T-helper 2 cell treated with Interferon-gamma antibody and Interleukin-4, amounts not matched to agents 5 μg/mL and 100 μg/mL, for 36 hours (primary cell): Measurements from ENCODE around the gene GNPTAB.

Experiments used
- DNase-seq: peaks from one replicate; pipeline ENCODE4 v3.0.0; 2021; ENCODE audit warnings: low spot score
- H3K27ac Mint-ChIP-seq: one replicate; pipeline ENCODE4 v1.8.0; 2021; ENCODE audit warnings: mild to moderate bottlenecking, mixed read lengths
- H3K27me3 Mint-ChIP-seq: one replicate; pipeline ENCODE4 v1.8.0; 2021; ENCODE audit warnings: low read depth, mixed read lengths
- H3K36me3 Mint-ChIP-seq: one replicate; pipeline ENCODE4 v1.8.0; 2021; ENCODE audit warnings: low read depth, mixed read lengths
- H3K4me1 Mint-ChIP-seq: one replicate; pipeline ENCODE4 v1.8.0; 2021; ENCODE audit warnings: low read depth, mixed read lengths
- H3K4me3 Mint-ChIP-seq: one replicate; pipeline ENCODE4 v1.8.0; 2022; ENCODE audit warnings: mild to moderate bottlenecking, moderate library complexity, mixed read lengths
- H3K9me3 Mint-ChIP-seq: one replicate; pipeline ENCODE4 v1.8.0; 2021; ENCODE audit warnings: mixed read lengths

The GNPTAB gene

GRCh38 chr12:101782273-101782731, 48.5 kb downstream of the GNPTAB start:
- H3K36me3 Mint-ChIP-seq: peaks cover 48% of the 10 kb centered on the region
- no peaks in the 10 kb centered on the region for H3K27me3 Mint-ChIP-seq
- peak overlapping the region; percentile 54 for H3K27ac Mint-ChIP-seq
- DNase-seq: peak; percentile 53
- no peaks in the 10 kb centered on the region for H3K9me3 Mint-ChIP-seq
- no peak overlapping the region for H3K4me3 Mint-ChIP-seq
- H3K4me1 Mint-ChIP-seq: peaks cover 48% of the 10 kb centered on the region

DNA sequence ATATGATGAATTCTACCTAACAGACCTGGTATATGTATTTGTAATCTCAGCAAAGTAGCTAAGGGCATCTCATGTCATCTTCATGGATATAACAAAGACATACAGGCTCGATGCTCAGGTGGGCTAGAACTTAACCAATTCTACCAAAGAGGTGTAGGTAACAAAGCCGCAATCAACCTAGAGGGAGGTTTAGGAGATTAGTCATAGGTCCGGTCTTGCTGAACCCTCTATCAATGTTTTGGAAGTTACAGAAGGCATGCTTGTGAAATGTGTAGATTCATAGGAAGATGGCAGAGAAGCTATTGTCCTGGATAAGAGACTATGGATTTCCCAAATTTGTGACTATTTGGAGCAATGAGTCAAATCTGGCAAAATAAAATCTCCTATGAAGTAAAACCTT, 48.9 kb downstream of the GNPTAB start:
- peaks cover 53% of the 10 kb centered on the region for H3K4me1 Mint-ChIP-seq
- peaks cover 49% of the 10 kb centered on the region for H3K36me3 Mint-ChIP-seq
- H3K27me3 Mint-ChIP-seq: no peaks in the 10 kb centered on the region
- peak overlapping the region; percentile 11 for H3K4me3 Mint-ChIP-seq
- peak; percentile 22 for DNase-seq
- peak overlapping the region; percentile 52 for H3K27ac Mint-ChIP-seq
- H3K9me3 Mint-ChIP-seq: no peaks in the 10 kb centered on the region

DNA sequence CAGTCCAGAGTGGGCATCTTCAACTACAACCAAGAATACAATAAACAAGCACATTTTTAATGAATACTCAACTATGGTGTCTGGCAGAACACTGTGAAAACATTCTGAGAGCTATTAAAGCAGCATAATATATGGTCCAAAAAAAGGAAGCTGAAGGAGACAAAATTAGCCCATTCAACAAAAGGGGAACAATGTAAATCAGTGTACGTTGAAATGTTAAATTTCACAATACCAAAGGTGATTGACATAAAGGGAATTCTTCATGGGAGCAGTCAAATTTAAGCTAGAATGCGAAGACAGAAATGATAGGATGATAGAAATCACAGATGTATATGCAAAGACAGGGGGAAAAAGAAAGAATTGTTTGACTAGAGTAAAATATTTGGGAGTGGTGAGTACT, 50.2 kb downstream of the GNPTAB start:
- Mint-ChIP-seq H3K27ac (peak overlapping the region; percentile 64), H3K9me3 (no peaks in the 10 kb centered on the region), H3K4me3 (no peak overlapping the region), H3K27me3 (no peaks in the 10 kb centered on the region), H3K4me1 (peaks cover 56% of the 10 kb centered on the region), H3K36me3 (peaks cover 48% of the 10 kb centered on the region)
- no peak for DNase-seq

GRCh38 chr12:101779626-101780025, 51.1 kb downstream of the GNPTAB start:
- no peaks in the 10 kb centered on the region for H3K9me3 Mint-ChIP-seq
- no peak for DNase-seq
- H3K4me1 Mint-ChIP-seq: peaks cover 59% of the 10 kb centered on the region
- H3K27me3 Mint-ChIP-seq: no peaks in the 10 kb centered on the region
- H3K36me3 Mint-ChIP-seq: peaks cover 50% of the 10 kb centered on the region
- peak overlapping the region; percentile 32 for H3K27ac Mint-ChIP-seq
- H3K4me3 Mint-ChIP-seq: no peak overlapping the region

DNA sequence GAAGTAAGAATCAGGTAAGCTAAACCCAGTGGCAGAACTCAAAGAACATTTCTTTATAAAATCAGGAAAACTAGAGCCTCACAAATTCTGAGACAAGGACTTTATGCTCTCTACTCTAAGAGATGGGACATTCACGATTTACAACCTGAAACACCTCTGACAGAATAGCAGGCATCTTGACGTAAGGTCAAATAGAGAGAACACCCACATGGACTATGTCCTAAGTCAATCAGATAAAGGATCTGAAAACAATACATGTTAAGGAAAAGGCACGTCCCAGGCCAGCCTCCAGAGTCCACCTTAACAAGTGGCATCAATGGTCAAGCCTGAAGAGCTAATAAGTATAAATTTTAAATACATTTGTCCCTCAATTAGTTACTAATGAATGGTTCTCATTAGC, 51.6 kb downstream of the GNPTAB start:
- H3K4me3 Mint-ChIP-seq: no peak overlapping the region
- no peak for DNase-seq
- no peaks in the 10 kb centered on the region for H3K27me3 Mint-ChIP-seq
- no peaks in the 10 kb centered on the region for H3K9me3 Mint-ChIP-seq
- peak overlapping the region; percentile 47 for H3K27ac Mint-ChIP-seq
- H3K4me1 Mint-ChIP-seq: peaks cover 59% of the 10 kb centered on the region
- peaks cover 46% of the 10 kb centered on the region for H3K36me3 Mint-ChIP-seq

DNA sequence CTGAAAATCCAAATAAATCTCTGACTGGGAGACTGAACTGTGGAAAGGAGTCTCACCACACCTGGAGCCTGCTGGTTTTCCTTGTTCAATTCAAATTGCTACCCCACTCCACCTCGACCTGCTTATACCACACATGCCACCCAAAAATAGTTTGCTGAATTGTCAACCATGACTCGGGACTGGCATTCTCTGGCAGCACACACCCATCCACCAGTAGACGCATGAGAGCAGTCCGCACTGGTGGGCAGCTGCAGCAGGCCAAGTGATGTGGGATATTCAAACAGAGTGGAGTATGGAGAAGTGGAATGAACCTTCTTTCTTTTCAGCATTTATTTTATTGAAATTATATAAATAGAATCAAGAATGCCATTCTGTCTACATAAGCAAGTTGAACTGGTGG, 52.8 kb downstream of the GNPTAB start:
- peaks cover 47% of the 10 kb centered on the region for H3K36me3 Mint-ChIP-seq
- no peak overlapping the region for H3K27ac Mint-ChIP-seq
- no peak overlapping the region for H3K4me3 Mint-ChIP-seq
- H3K4me1 Mint-ChIP-seq: peaks cover 64% of the 10 kb centered on the region
- DNase-seq: no peak
- no peaks in the 10 kb centered on the region for H3K9me3 Mint-ChIP-seq
- H3K27me3 Mint-ChIP-seq: no peaks in the 10 kb centered on the region

DNA sequence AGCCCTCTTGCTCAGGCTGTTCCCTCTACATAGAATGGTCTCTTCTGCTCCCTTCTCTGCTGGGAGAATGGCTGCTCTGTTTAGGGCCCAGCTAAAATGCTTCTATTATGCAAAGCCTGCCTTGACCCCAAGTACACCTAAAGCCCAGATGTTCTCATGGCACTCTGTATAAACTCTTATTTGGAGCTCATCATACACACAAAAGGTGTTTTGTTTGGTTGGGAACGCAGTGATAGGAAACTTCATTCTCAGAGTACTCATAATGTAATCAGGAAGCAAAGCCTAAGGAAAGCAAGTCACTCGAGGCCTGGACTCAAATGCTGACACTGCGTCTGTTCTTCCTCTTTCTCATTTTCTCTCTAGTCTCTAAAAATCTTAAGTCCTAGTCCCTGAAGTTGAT, 53.3 kb downstream of the GNPTAB start:
- Mint-ChIP-seq H3K9me3 (no peaks in the 10 kb centered on the region), H3K36me3 (peaks cover 43% of the 10 kb centered on the region), H3K27ac (no peak overlapping the region), H3K4me1 (peaks cover 60% of the 10 kb centered on the region), H3K27me3 (no peaks in the 10 kb centered on the region), H3K4me3 (no peak overlapping the region)
- no peak for DNase-seq

- no peak for DNase-seq
- Mint-ChIP-seq H3K27me3 (no peaks in the 10 kb centered on the region), H3K4me3 (no peak overlapping the region), H3K4me1 (peaks cover 58% of the 10 kb centered on the region), H3K9me3 (no peaks in the 10 kb centered on the region), H3K36me3 (peaks cover 53% of the 10 kb centered on the region), H3K27ac (no peak overlapping the region)
These were observed 54.9 kb downstream of the GNPTAB start for GRCh38 chr12:101775816-101776215.

DNA sequence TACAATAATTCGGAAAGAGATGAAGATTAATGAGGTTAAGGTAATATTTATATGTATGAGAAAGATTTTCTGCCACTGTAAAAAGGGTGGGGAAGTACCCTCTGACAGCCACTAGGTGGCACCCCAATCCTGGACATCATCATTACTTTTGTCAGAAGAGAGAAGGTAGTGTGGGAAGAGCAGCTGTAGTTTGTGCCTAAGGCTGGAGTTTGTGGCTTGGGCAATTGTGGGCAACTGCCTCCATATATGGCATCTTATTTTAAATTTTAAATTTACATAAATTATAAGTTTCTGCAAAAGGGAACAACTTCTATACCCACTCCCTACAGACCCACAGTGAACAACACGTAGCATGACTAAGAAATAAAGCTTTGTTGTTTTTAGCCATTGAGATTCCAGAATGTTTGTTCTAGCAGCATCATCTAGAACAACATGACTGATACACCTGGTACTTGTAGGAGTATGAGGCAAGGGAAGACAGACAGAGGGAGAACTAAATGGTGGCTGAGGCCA, 57.1 kb downstream of the GNPTAB start:
- Mint-ChIP-seq H3K4me3 (no peak overlapping the region), H3K4me1 (peaks cover 45% of the 10 kb centered on the region), H3K36me3 (peaks cover 50% of the 10 kb centered on the region), H3K9me3 (no peaks in the 10 kb centered on the region), H3K27me3 (no peaks in the 10 kb centered on the region), H3K27ac (peak overlapping the region; percentile 66)
- peak; percentile 49 for DNase-seq

DNA sequence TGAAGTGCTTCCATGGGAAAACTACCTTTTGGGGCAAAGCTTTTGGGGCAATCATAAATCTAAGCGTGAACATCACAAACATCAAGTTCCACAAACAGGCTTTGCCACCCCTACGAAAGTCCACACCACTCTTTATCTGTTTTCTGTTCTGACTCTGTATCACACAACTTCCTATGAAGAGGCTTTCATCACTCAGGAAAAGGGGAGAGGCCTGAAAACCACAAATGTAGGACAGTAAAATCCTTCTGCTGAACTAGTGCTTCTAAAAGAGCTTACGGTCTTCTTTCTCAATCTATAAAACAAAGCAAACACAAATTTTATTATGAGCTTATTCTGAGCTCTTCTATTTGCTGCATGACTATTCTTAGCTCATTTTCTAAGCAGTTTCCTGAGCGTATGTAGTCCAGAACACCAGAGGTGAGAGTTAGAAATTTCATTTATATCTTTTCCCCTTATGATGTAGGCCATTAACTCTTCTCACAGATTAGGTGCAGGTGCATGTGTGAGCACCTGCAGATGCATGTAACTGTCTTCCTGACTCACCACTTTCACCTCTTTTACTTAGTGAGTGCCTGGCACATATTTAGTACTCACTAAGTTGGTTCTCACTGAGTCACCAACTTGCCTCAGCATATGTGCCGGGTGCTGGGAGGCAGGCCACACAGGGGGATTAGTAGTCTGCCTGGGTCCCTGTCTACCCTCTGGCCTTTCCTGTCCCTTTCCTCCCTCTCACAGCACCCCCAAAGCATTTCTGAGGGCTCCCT, 58.6 kb downstream of the GNPTAB start:
- no peak for DNase-seq
- Mint-ChIP-seq H3K27me3 (no peaks in the 10 kb centered on the region), H3K4me1 (peaks cover 33% of the 10 kb centered on the region), H3K4me3 (peak overlapping the region; percentile 16), H3K36me3 (peaks cover 52% of the 10 kb centered on the region), H3K27ac (peak overlapping the region; percentile 47), H3K9me3 (no peaks in the 10 kb centered on the region)

GRCh38 chr12:101769865-101770264, 60.9 kb downstream of the GNPTAB start:
- H3K4me1 Mint-ChIP-seq: peaks cover 23% of the 10 kb centered on the region
- H3K27ac Mint-ChIP-seq: no peak overlapping the region
- no peaks in the 10 kb centered on the region for H3K9me3 Mint-ChIP-seq
- DNase-seq: no peak
- H3K4me3 Mint-ChIP-seq: no peak overlapping the region
- H3K27me3 Mint-ChIP-seq: no peaks in the 10 kb centered on the region
- H3K36me3 Mint-ChIP-seq: peaks cover 46% of the 10 kb centered on the region

- H3K4me3 Mint-ChIP-seq: no peak overlapping the region
- peaks cover 46% of the 10 kb centered on the region for H3K36me3 Mint-ChIP-seq
These were observed 62.0 kb downstream of the GNPTAB start for GRCh38 chr12:101768781-101769180.

DNA sequence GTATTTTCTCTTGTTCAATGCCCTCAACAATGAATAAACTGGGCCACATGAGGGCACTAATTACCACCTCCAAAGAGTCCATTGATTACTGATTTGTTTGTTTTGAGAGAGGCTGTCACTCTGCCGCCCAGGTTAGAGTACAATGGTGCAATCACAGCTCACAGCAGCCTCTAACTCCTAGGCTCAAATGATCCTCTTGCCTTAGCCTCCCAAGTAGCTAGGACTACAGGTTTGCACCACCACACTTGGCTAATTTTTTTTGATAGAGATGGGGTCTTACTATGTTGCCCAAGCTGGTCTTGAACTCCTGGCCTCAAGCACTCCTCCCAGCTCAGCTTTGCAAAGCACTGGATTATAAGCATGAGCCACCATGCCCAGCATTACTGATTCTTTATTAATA, 63.2 kb downstream of the GNPTAB start:
- no peak for DNase-seq
- no peaks in the 10 kb centered on the region for H3K27me3 Mint-ChIP-seq
- H3K36me3 Mint-ChIP-seq: peaks cover 46% of the 10 kb centered on the region
- H3K9me3 Mint-ChIP-seq: no peaks in the 10 kb centered on the region
- no peak overlapping the region for H3K27ac Mint-ChIP-seq
- H3K4me3 Mint-ChIP-seq: no peak overlapping the region
- peaks cover 15% of the 10 kb centered on the region for H3K4me1 Mint-ChIP-seq

More at GRCh38 chr12:101768781-101769180, 62.0 kb downstream of the GNPTAB start:
- no peaks in the 10 kb centered on the region for H3K9me3 Mint-ChIP-seq
- no peaks in the 10 kb centered on the region for H3K27me3 Mint-ChIP-seq
- H3K4me1 Mint-ChIP-seq: peaks cover 19% of the 10 kb centered on the region
- DNase-seq: no peak
- no peak overlapping the region for H3K27ac Mint-ChIP-seq

DNA sequence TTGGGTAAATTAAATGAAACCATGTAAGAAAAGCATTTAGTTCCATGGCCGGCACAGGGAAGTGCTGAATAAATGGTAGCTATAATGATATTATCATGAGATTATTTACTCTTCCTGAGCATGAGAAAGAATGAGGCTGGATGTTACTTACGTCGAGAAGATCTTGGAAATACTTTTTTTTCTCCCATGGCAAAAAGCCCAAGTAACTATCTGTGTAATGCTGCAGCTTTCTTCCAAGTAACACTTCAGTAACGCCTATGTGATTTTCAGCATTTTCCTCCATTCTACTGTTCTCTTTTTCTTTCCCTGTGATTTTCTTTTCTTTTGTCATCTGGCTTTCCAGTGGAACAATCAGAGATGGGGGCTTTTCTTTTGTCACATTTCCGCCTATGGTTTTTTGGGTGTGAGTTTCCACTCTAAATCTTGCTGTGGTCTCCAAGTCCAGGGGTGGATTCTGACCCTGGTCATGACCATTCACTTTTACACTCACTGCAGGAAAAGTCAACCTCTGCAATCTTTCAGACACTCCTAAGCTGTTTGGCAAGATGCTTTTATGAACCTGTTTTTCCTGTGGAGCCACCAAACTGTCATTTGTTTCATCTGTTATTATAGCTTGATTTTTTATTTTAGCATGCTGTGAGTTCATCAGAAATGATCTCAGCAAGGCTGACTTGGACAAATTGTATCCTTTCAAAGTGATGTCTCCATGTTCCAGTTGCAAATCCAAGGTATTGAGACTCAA, 66.5 kb downstream of the GNPTAB start:
- Mint-ChIP-seq H3K4me1 (peaks cover 3% of the 10 kb centered on the region), H3K36me3 (peaks cover 34% of the 10 kb centered on the region), H3K9me3 (no peaks in the 10 kb centered on the region), H3K4me3 (no peak overlapping the region), H3K27me3 (no peaks in the 10 kb centered on the region), H3K27ac (no peak overlapping the region)
- DNase-seq: no peak
